ENCODE results near the gene PACS2. TPM values are rescaled to one million over a fixed set of nuclear protein-coding genes. Genes with fewer than 3 reads are reported as not detected.

Gene PACS2
- total RNA-seq, 2 experiments from 2014 or later, result 26.7 to 30.4 TPM

GRCh38 chr14:105365681-105366080 is 51.1 kb downstream of the PACS2 start:
- CTCF ChIA-PET, result interaction anchor here (0.9 to 1.9 kb wide), 4 partner anchors 38 to 169 kb away, joined by 3 to 7 read pairs (median 4); no protein-coding TSS in a partner anchor
- Mint-ChIP-seq H3K27ac (no peak overlapping the region), H3K36me3 (ENCODE audit: low read depth) (peaks cover 1% of the 10 kb centered on the region), H3K4me1 (ENCODE audit: low read depth) (peaks cover 19% of the 10 kb centered on the region), H3K4me3 (no peak overlapping the region), H3K27me3 (peaks cover 1% of the 10 kb centered on the region), H3K9me3 (no peaks in the 10 kb centered on the region)
- DNase-seq, result no peak
- no peak for ATAC-seq
- intact Hi-C loops (cut with micrococcal nuclease), result no loop called here
- TF ChIP-seq, protein P1, sequence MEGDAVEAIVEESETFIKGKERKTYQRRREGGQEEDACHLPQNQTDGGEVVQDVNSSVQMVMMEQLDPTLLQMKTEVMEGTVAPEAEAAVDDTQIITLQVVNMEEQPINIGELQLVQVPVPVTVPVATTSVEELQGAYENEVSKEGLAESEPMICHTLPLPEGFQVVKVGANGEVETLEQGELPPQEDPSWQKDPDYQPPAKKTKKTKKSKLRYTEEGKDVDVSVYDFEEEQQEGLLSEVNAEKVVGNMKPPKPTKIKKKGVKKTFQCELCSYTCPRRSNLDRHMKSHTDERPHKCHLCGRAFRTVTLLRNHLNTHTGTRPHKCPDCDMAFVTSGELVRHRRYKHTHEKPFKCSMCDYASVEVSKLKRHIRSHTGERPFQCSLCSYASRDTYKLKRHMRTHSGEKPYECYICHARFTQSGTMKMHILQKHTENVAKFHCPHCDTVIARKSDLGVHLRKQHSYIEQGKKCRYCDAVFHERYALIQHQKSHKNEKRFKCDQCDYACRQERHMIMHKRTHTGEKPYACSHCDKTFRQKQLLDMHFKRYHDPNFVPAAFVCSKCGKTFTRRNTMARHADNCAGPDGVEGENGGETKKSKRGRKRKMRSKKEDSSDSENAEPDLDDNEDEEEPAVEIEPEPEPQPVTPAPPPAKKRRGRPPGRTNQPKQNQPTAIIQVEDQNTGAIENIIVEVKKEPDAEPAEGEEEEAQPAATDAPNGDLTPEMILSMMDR (IDR thresholded peaks at IDR 0.05), result no peak
- POLR2A ChIA-PET, result no interaction called here

DNA sequence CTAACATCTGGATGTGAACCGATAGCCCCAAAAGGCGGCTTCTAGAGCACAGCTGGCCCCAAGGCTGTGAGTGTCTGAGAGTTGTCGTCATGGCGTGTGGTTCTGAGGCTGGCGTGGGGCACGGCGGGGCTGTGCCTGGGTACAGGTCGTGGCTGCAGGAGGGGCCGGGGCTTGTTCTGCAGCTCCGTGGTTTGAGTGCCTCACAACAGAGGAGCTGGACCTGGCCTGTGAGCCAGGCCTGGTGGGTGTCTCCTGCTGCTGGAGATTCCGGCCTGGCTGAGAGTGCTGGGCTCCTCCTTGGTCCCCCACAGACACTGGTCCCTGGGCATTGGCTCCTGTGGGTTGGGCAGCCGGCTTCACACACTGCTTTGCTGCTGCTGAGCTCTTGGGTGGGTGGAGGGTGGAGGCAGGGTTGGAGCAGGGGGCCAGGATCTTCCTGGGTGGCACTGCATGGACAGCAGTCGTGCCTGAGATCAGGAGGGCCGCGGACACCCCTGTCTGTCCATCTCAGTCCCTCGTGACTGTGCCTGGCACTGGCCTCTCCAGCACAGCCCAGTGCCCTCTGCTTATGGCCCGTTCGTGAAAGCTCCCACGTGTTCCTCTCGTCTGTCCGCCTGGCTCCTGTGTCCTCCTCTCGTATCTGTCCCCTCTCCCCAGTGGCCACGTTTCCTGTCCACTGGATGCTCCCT is 52.0 kb downstream of the PACS2 start:
- Mint-ChIP-seq H3K27ac (no peak overlapping the region), H3K4me1 (ENCODE audit: low read depth) (peaks cover 22% of the 10 kb centered on the region), H3K36me3 (ENCODE audit: low read depth) (peaks cover 4% of the 10 kb centered on the region), H3K9me3 (no peaks in the 10 kb centered on the region), H3K27me3 (peaks cover 1% of the 10 kb centered on the region), H3K4me3 (no peak overlapping the region)
- CTCF ChIA-PET, result interaction anchor here (1.6 to 1.9 kb wide), 2 partner anchors 37 to 123 kb away, joined by 4 to 7 read pairs; no protein-coding TSS in a partner anchor
- intact Hi-C loops (cut with micrococcal nuclease), result no loop called here
- DNase-seq, result no peak
- POLR2A ChIA-PET, result no interaction called here
- TF ChIP-seq, protein P1 (IDR thresholded peaks at IDR 0.05), result no peak
- ATAC-seq, result no peak

DNA sequence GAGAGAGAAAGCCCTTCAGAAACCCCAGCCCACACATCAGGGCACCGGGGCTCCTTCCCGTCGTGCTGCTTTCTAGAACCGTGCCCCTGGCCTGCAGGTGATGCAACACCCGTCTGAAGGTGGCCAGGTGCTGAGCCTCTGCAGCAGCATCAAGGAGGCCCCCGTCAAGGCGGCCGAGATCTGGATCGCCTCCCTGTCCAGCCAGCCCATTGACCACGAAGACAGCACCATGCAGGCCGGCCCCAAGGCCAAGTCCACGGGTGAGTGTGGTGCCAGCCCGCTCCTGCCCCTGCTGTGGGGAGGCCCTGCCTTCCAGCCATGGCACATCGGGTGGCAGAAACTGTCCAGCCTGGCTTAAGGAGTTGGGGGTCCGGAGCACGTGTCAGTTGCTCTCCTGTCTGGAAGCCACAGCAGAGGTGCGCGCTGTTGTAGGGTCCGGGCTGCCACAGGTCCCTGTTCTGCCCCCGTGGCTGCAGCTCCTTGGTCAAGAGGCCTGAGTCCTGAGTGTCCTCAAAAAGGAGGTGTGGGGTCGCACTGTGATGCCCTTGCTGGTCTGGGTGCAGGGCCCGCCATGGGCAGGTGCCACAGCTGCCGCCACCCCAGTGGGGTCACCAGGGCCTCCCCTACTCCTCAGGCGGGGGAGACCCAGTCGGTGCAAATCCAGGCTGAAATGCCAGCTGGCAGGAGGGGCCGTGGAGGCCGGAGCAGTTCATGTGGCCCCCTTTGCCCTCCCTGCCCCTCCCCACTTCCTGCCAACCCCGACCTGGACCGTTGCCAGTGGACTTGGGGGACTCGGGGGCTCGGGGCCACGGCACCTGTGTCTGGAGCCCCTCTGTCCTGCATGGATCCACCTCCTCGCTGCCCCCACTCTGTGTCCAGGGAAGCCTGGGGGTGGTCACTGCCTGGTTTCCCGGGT is 52.8 kb downstream of the PACS2 start:
- TF ChIP-seq, protein P1 (IDR thresholded peaks at IDR 0.05), result no peak
- H3K27ac Mint-ChIP-seq, result no peak overlapping the region
- DNase-seq (no peak), ATAC-seq (no peak)
- ChIA-PET CTCF (interaction anchor here (1.9 kb wide), 1 partner anchor 122 kb away, joined by 7 read pairs; no protein-coding TSS in a partner anchor), POLR2A (no interaction called here)
- peaks cover 22% of the 10 kb centered on the region for H3K4me1 Mint-ChIP-seq (ENCODE audit: low read depth)
- no peak overlapping the region for H3K4me3 Mint-ChIP-seq
- peaks cover 4% of the 10 kb centered on the region for H3K36me3 Mint-ChIP-seq (ENCODE audit: low read depth)
- H3K9me3 Mint-ChIP-seq, result no peaks in the 10 kb centered on the region
- H3K27me3 Mint-ChIP-seq, result peaks cover 1% of the 10 kb centered on the region
- intact Hi-C loops (cut with micrococcal nuclease), result no loop called here

DNA sequence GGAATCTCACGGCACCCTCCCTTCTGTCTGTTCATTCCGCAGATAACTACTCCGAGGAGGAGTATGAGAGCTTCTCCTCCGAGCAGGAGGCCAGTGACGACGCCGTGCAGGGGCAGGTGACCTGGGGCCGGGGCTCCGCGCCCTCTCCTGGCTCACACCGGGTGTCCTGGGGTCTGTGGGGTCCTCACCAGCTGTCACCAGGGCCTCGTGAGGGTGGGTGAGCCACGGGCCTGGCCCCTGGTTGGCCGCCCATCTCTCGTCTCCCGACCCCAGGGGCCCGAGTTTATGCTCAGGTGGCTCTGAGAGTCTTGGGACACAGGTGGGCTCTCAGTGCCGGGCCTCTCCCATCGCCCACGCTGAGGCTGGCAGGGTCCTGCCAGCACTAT is 53.5 kb downstream of the PACS2 start:
- Mint-ChIP-seq H3K4me3 (no peak overlapping the region), H3K4me1 (ENCODE audit: low read depth) (peaks cover 18% of the 10 kb centered on the region), H3K9me3 (no peaks in the 10 kb centered on the region), H3K27me3 (peaks cover 1% of the 10 kb centered on the region), H3K27ac (no peak overlapping the region), H3K36me3 (ENCODE audit: low read depth) (peaks cover 4% of the 10 kb centered on the region)
- ChIA-PET CTCF (no interaction called here), POLR2A (no interaction called here)
- TF ChIP-seq, protein P1 (IDR thresholded peaks at IDR 0.05), result no peak
- intact Hi-C loops (cut with micrococcal nuclease), result no loop called here
- no peak for ATAC-seq
- no peak for DNase-seq

- DNase-seq (no peak), ATAC-seq (no peak)
- Mint-ChIP-seq H3K36me3 (ENCODE audit: low read depth) (peaks cover 4% of the 10 kb centered on the region), H3K9me3 (no peaks in the 10 kb centered on the region), H3K4me1 (ENCODE audit: low read depth) (peaks cover 14% of the 10 kb centered on the region), H3K27me3 (peaks cover 1% of the 10 kb centered on the region), H3K27ac (no peak overlapping the region), H3K4me3 (no peak overlapping the region)
- TF ChIP-seq, protein P1 (IDR thresholded peaks at IDR 0.05), result no peak
- ChIA-PET POLR2A (no interaction called here), CTCF (interaction anchor here (1.2 to 2.9 kb wide), 2 partner anchors 121 to 160 kb away, joined by 11 to 12 read pairs; no protein-coding TSS in a partner anchor)
- intact Hi-C loops (cut with micrococcal nuclease), result no loop called here
Measured at GRCh38 chr14:105368426-105368825, 53.9 kb downstream of the PACS2 start.

All from activated CD8-positive, alpha-beta T cell treated with anti-CD3 and anti-CD28 coated beads for 36 hours (primary cell).